SK-N-SH (cell line): Measurements from ENCODE around the gene TNK2. TPM values are rescaled to one million over a fixed set of nuclear protein-coding genes. Genes with fewer than 3 reads are reported as not detected.
"Not testable (repeated sequence)": the region's sequence is repeated elsewhere in the genome, so short reads cannot be mapped to it uniquely, and the experiment has no call there.

Experiments
- CTCF ChIA-PET: fragments of 300-600, 350-600 bp; formaldehyde crosslinking; extraction: SDS; loops from one replicate; lab custom pipeline; 2021; lab: Yijun Ruan, JAX
- POLR2A ChIA-PET: fragments of 350-600 bp; sonication (Branson Sonifier 250); formaldehyde crosslinking; extraction: SDS; loops from one replicate; lab custom pipeline; 2020; ENCODE audit warnings: antibody characterized with exemption, inconsistent platforms; lab: Yijun Ruan, JAX
- DNase-seq: peaks from one replicate; pipeline ENCODE4 v3.0.0; 2012
- H2AFZ ChIP-seq: fragments of 200-600 bp; sonication (generic); 2 replicates; pipeline ENCODE4 v1.8.1; 2016; ENCODE audit warnings: antibody characterized with exemption, mild to moderate bottlenecking, low read depth
- H3F3A ChIP-seq: fragments of 200-600 bp; sonication (generic); replicated peaks from 2 replicates; pipeline ENCODE3; 2016; ENCODE audit warnings: antibody characterized with exemption, mild to moderate bottlenecking; ENCODE audit not compliant: insufficient read depth
- H3K27ac ChIP-seq, 2 experiments: fragments of 200-500 bp in 1 of 2; fragments of 200-600 bp in 1 of 2; sonication (Bioruptor generic) in 1 of 2; sonication (generic), shearing (Covaris generic) in 1 of 2; 2 replicates each; pipeline versions ENCODE4 v1.5.1 to v1.6.1; 2014 to 2016; ENCODE audit warnings: low read depth in 2 of 2, inconsistent platforms in 1 of 2, low read length in 1 of 2, mild to moderate bottlenecking in 1 of 2, mixed read lengths in 1 of 2
- H3K27me3 ChIP-seq: fragments of 200-600 bp; sonication (generic), shearing (Covaris generic); 2 replicates; pipeline ENCODE4 v1.6.1; 2016; ENCODE audit warnings: mixed run types; ENCODE audit not compliant: insufficient read depth
- H3K36me3 ChIP-seq, 2 experiments: fragments of 200-500 bp in 1 of 2; fragments of 200-600 bp in 1 of 2; sonication (Bioruptor generic) in 1 of 2; sonication (generic) in 1 of 2; replicated peaks in 1 of 2; 2 replicates each; pipeline versions ENCODE3 to v1.5.1; 2014 to 2016; ENCODE audit warnings: low read length in 1 of 2, mild to moderate bottlenecking in 1 of 2; ENCODE audit not compliant: insufficient read depth in 2 of 2, control insufficient read depth in 1 of 2
- H3K4me1 ChIP-seq, 2 experiments: fragments of 200-500 bp in 1 of 2; fragments of 200-600 bp in 1 of 2; sonication (Bioruptor generic) in 1 of 2; sonication (generic), shearing (Covaris generic) in 1 of 2; 2 replicates each; pipeline versions ENCODE4 v1.5.1 to v1.6.1; 2014 to 2016; ENCODE audit warnings: low read depth in 1 of 2, low read length in 1 of 2, mixed run types in 1 of 2; ENCODE audit not compliant: insufficient read depth in 2 of 2, control insufficient read depth in 1 of 2
- H3K4me2 ChIP-seq: fragments of 200-600 bp; sonication (generic), shearing (Covaris generic); 2 replicates; pipeline ENCODE4 v1.6.1; 2017; ENCODE audit warnings: mixed run types
- H3K4me3 ChIP-seq, 2 experiments: fragments of 200-500 bp in 1 of 2; fragments of 200-600 bp in 1 of 2; sonication (Bioruptor generic) in 1 of 2; sonication (generic), shearing (Covaris generic) in 1 of 2; 2 replicates each; pipeline versions ENCODE4 v1.5.1 to v1.8.1; 2014 to 2016; ENCODE audit warnings: low read depth in 2 of 2, inconsistent platforms in 1 of 2, low read length in 1 of 2, mild to moderate bottlenecking in 1 of 2, mixed read lengths in 1 of 2, moderate library complexity in 1 of 2
- H3K79me2 ChIP-seq: fragments of 200-600 bp; sonication (generic); 2 replicates; pipeline ENCODE4 v1.8.1; 2017; ENCODE audit warnings: mild to moderate bottlenecking; ENCODE audit not compliant: insufficient read depth
- H3K9ac ChIP-seq: fragments of 200-600 bp; sonication (generic); 2 replicates; pipeline ENCODE4 v1.6.1; 2017; ENCODE audit warnings: mixed run types
- H3K9me2 ChIP-seq: fragments of 200-600 bp; sonication (generic); 2 replicates; pipeline ENCODE4 v1.6.1; 2017; ENCODE audit warnings: mixed run types
- H3K9me3 ChIP-seq: fragments of 200-600 bp; sonication (generic); 2 replicates; pipeline ENCODE4 v1.6.1; 2017; ENCODE audit warnings: mixed run types, mild to moderate bottlenecking, moderate library complexity
- H4K20me1 ChIP-seq: fragments of 200-600 bp; sonication (generic); 2 replicates; pipeline ENCODE4 v1.6.1; 2017; ENCODE audit warnings: mild to moderate bottlenecking, mixed run types; ENCODE audit not compliant: insufficient read depth
- CTCF ChIP-seq: fragments of 200-600 bp; sonication (generic); IDR thresholded peaks from 2 replicates; pipeline ENCODE4 v1.6.1; 2017; ENCODE audit warnings: antibody characterized with exemption, mild to moderate bottlenecking, moderate library complexity
- EP300 ChIP-seq, 2 experiments: IDR thresholded peaks; 2 replicates each; pipeline versions ENCODE4 v1.4.0 to v1.6.1; 2012; ENCODE audit warnings: borderline replicate concordance in 1 of 2, low read depth in 1 of 2, low read length in 1 of 2
- EZH2phosphoT487 ChIP-seq: fragments of 200-600 bp; sonication (generic); IDR thresholded peaks from 2 replicates; pipeline ENCODE4 v1.6.1; 2017; ENCODE audit warnings: low read depth, mixed run types, mild to moderate bottlenecking, antibody characterized with exemption, moderate library complexity, borderline replicate concordance
- FOXJ3 ChIP-seq: sonication (generic); formaldehyde crosslinking; IDR thresholded peaks from 2 replicates; pipeline ENCODE4 v1.5.1; 2020; ENCODE audit warnings: mild to moderate bottlenecking, missing genetic modification reagents
- IRF3 ChIP-seq: fragments of 150-350 bp; IDR thresholded peaks from 2 replicates; pipeline ENCODE4 v1.6.1; 2016; ENCODE audit warnings: mild to moderate bottlenecking, low read depth, low read length
- MAX ChIP-seq: IDR thresholded peaks from 2 replicates; pipeline ENCODE4 v1.4.0; 2012; ENCODE audit warnings: low read depth
- MXI1 ChIP-seq: IDR thresholded peaks from 2 replicates; pipeline ENCODE4 v1.6.1; 2012; ENCODE audit warnings: mild to moderate bottlenecking, low read depth, low read length, improper control_type of control experiment
- RAD21 ChIP-seq: IDR thresholded peaks from 2 replicates; pipeline ENCODE4 v1.6.1; 2012; ENCODE audit warnings: mild to moderate bottlenecking, low read length
- RCOR1 ChIP-seq: fragments of 150-350 bp; IDR thresholded peaks from 2 replicates; pipeline ENCODE4 v1.6.1; 2017; ENCODE audit warnings: antibody characterized with exemption, low read length
- REST ChIP-seq: IDR thresholded peaks from 2 replicates; pipeline ENCODE4 v1.6.1; 2012; ENCODE audit warnings: mild to moderate bottlenecking, low read depth, low read length, moderate library complexity
- RXRA ChIP-seq: IDR thresholded peaks from 2 replicates; pipeline ENCODE4 v1.4.0; 2012; ENCODE audit warnings: low read depth, mild to moderate bottlenecking, borderline replicate concordance
- TAF1 ChIP-seq: IDR thresholded peaks from 2 replicates; pipeline ENCODE4 v1.6.1; 2012; ENCODE audit warnings: low read depth, mild to moderate bottlenecking, low read length, moderate library complexity, borderline replicate concordance
- YY1 ChIP-seq: IDR thresholded peaks from 2 replicates; pipeline ENCODE4 v1.4.0; 2012; ENCODE audit warnings: low read depth, mild to moderate bottlenecking
- WGBS: methylation state at CpG from one replicate; pipeline ENCODE4 v1.1.6; 2017; ENCODE audit warnings: low lambda C conversion rate; 5-methylcytosine and 5-hydroxymethylcytosine counted together
- polyA plus RNA-seq, 3 experiments: library from polyadenylated mRNA; depleted of rRNA; stranded (reverse); fragments of >200 nt; gene quantifications; 2 replicates each; pipeline ENCODE4 v1.2.3, GENCODE V29; 2012

TNK2 gene
- polyA plus RNA-seq, 1 of the 3 experiments (the other 2 are of a cell fraction), result 17.3 TPM

- H3K4me2 ChIP-seq, H3K9me2 ChIP-seq, H3K27ac ChIP-seq, DNase-seq, H3K79me2 ChIP-seq, H4K20me1 ChIP-seq, CTCF ChIA-PET, H2AFZ ChIP-seq, H3F3A ChIP-seq, H3K4me1 ChIP-seq, H3K36me3 ChIP-seq, H3K4me3 ChIP-seq, H3K9ac ChIP-seq, H3K9me3 ChIP-seq, POLR2A ChIA-PET: not testable (repeated sequence)
- H3K27me3 ChIP-seq, result 0 out of 2 replicates have a peak, but pooled peaks cover 11% of the 10 kb centered on the region
- whole genome bisulfite sequencing, result 66% methylated on average over 11 of the region's 13 CpGs
Observed at GRCh38 chr3:195824425-195825190, 83.7 kb downstream of the TNK2 start.

GRCh38 chr3:195823999-195824398 lies 84.4 kb downstream of the TNK2 start:
- H2AFZ ChIP-seq, result no peak overlapping the region
- H3K4me2 ChIP-seq, result no peak overlapping the region
- H3K27ac ChIP-seq, result no peak overlapping the region
- H3K4me3 ChIP-seq, result no peak overlapping the region
- H3K36me3 ChIP-seq, result no peaks in the 10 kb centered on the region
- no peaks in the 10 kb centered on the region for H4K20me1 ChIP-seq
- 54% methylated on average over 8 of the region's 13 CpGs for WGBS
- no peaks in the 10 kb centered on the region for H3K79me2 ChIP-seq
- H3K9me3 ChIP-seq, result no peaks in the 10 kb centered on the region
- H3K9ac ChIP-seq, result no peak overlapping the region
- ChIA-PET CTCF (no interaction called here), POLR2A (no interaction called here)
- TF ChIP-seq MXI1, result no peak
- 0 out of 2 replicates have a peak, but pooled peaks cover 11% of the 10 kb centered on the region for H3K27me3 ChIP-seq
- H3F3A ChIP-seq, result no peaks in the 10 kb centered on the region
- H3K9me2 ChIP-seq, result no peaks in the 10 kb centered on the region
- H3K4me1 ChIP-seq, result no peaks in the 10 kb centered on the region
- DNase-seq, result no peak

GRCh38 chr3:195823280-195823679 lies 85.1 kb downstream of the TNK2 start:
- 58% methylated on average over 9 of the region's 10 CpGs for WGBS
- H3K4me1 ChIP-seq, result no peaks in the 10 kb centered on the region
- no peak overlapping the region for H3K9ac ChIP-seq
- H3K79me2 ChIP-seq, result no peaks in the 10 kb centered on the region
- no peak overlapping the region for H3K4me2 ChIP-seq
- POLR2A ChIA-PET, result no interaction called here
- H3K27ac ChIP-seq, result no peak overlapping the region
- H2AFZ ChIP-seq, result no peak overlapping the region
- H3K36me3 ChIP-seq, result no peaks in the 10 kb centered on the region
- H3K4me3 ChIP-seq, result no peak overlapping the region
- no peak for DNase-seq
- H4K20me1 ChIP-seq, result no peaks in the 10 kb centered on the region
- CTCF ChIA-PET, result no interaction called here
- 0 out of 2 replicates have a peak, but pooled peaks cover 11% of the 10 kb centered on the region for H3K27me3 ChIP-seq
- no peaks in the 10 kb centered on the region for H3K9me2 ChIP-seq
- no peaks in the 10 kb centered on the region for H3K9me3 ChIP-seq
- no peaks in the 10 kb centered on the region for H3F3A ChIP-seq
- TF ChIP-seq TAF1 (no peak), IRF3 (no peak), MAX (no peak), EZH2phosphoT487 (no peak), RXRA (no peak), RCOR1 (no peak), EP300 (IDR thresholded peaks at IDR 0.05; ENCODE audit: borderline replicate concordance in 1 of 2, low read depth in 1 of 2, low read length in 1 of 2) (no peak), CTCF (no peak), MXI1 (no peak), RAD21 (no peak), REST (no peak), FOXJ3 (CRISPR knock-in tag) (no peak), YY1 (no peak)
